ENCODE measurements around the gene PKD2L1.

PKD2L1 gene

GRCh38 chr10:100265821-100266485 lies 64.1 kb downstream of the PKD2L1 start:
- DNase-seq (ENCODE audit: insufficient read length, low spot score) (no peak), FAIRE-seq (no peak)
- TF ChIP-seq POLR2A (IDR thresholded peaks at IDR 0.05; ENCODE audit: low read depth, low read length) (no peak), TAF1 (IDR thresholded peaks at IDR 0.05; ENCODE audit: low read depth, low read length) (no peak), POU2F2 (IDR thresholded peaks at IDR 0.05; ENCODE audit: low read depth, low read length) (no peak), POLR2AphosphoS5 (IDR thresholded peaks at IDR 0.05; ENCODE audit: low read depth, low read length) (no peak), SPI1 (IDR thresholded peaks at IDR 0.05; ENCODE audit: low read depth, low read length) (no peak), PAX5 (IDR thresholded peaks at IDR 0.05; ENCODE audit: insufficient read depth, low read length, severe bottlenecking) (no peak)

GRCh38 chr10:100254191-100254590 lies 75.8 kb downstream of the PKD2L1 start:
- no peak for TF ChIP-seq POLR2A (IDR thresholded peaks at IDR 0.05; ENCODE audit: low read depth, low read length)
- no peak for DNase-seq (ENCODE audit: insufficient read length, low spot score)
- FAIRE-seq = no peak

DNA sequence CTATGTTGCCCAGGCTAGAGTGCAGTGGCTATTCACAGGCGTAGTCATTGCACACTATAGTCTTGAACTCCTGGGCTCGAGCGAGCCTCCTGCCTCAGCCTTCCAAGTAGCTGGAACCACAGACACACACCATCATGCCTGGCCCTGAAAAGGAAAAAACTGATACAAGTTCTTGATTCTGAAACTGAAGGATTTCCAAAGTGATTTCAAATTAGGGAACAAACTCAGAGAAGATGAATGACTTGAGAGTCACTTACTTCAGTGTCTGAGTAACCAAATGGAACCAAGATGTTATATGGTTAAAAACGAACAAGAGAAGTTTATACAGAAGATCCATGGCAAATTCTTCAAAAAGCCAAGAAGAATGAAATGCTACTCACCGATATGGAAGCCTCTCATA lies 77.0 kb downstream of the PKD2L1 start:
- FAIRE-seq (no peak), DNase-seq (ENCODE audit: insufficient read length, low spot score) (no peak)
- TF ChIP-seq TAF1 (IDR thresholded peaks at IDR 0.05; ENCODE audit: low read depth, low read length) = no peak
- TF ChIP-seq POU2F2 (IDR thresholded peaks at IDR 0.05; ENCODE audit: low read depth, low read length) = no peak
- no peak for TF ChIP-seq PAX5 (IDR thresholded peaks at IDR 0.05; ENCODE audit: insufficient read depth, low read length, severe bottlenecking)
- TF ChIP-seq SPI1 (IDR thresholded peaks at IDR 0.05; ENCODE audit: low read depth, low read length) = no peak
- TF ChIP-seq POLR2A (IDR thresholded peaks at IDR 0.05; ENCODE audit: low read depth, low read length) = no peak
- TF ChIP-seq POLR2AphosphoS5 (IDR thresholded peaks at IDR 0.05; ENCODE audit: low read depth, low read length) = no peak

- TF ChIP-seq POLR2AphosphoS5 (IDR thresholded peaks at IDR 0.05; ENCODE audit: low read depth, low read length) (no peak), TAF1 (IDR thresholded peaks at IDR 0.05; ENCODE audit: low read depth, low read length) (no peak), POLR2A (IDR thresholded peaks at IDR 0.05; ENCODE audit: low read depth, low read length) (no peak), SPI1 (IDR thresholded peaks at IDR 0.05; ENCODE audit: low read depth, low read length) (no peak), PAX5 (IDR thresholded peaks at IDR 0.05; ENCODE audit: insufficient read depth, low read length, severe bottlenecking) (no peak), POU2F2 (IDR thresholded peaks at IDR 0.05; ENCODE audit: low read depth, low read length) (no peak)
- DNase-seq (ENCODE audit: insufficient read length, low spot score) (no peak), FAIRE-seq (no peak)
Measured at GRCh38 chr10:100248820-100249219, 81.2 kb downstream of the PKD2L1 start.

- FAIRE-seq (no peak), DNase-seq (ENCODE audit: insufficient read length, low spot score) (no peak)
- no peak for TF ChIP-seq POLR2A (IDR thresholded peaks at IDR 0.05; ENCODE audit: low read depth, low read length)
- no peak for TF ChIP-seq POLR2AphosphoS5 (IDR thresholded peaks at IDR 0.05; ENCODE audit: low read depth, low read length)
- TF ChIP-seq POU2F2 (IDR thresholded peaks at IDR 0.05; ENCODE audit: low read depth, low read length) = no peak
- TF ChIP-seq TAF1 (IDR thresholded peaks at IDR 0.05; ENCODE audit: low read depth, low read length) = no peak
- TF ChIP-seq SPI1 (IDR thresholded peaks at IDR 0.05; ENCODE audit: low read depth, low read length) = no peak
- TF ChIP-seq PAX5 (IDR thresholded peaks at IDR 0.05; ENCODE audit: insufficient read depth, low read length, severe bottlenecking) = no peak
Measured at GRCh38 chr10:100245484-100246220, 84.4 kb downstream of the PKD2L1 start.

- no peak for DNase-seq (ENCODE audit: insufficient read length, low spot score)
- no peak for TF ChIP-seq POLR2AphosphoS5 (IDR thresholded peaks at IDR 0.05; ENCODE audit: low read depth, low read length)
- TF ChIP-seq SPI1 (IDR thresholded peaks at IDR 0.05; ENCODE audit: low read depth, low read length) = no peak
- TF ChIP-seq POLR2A (IDR thresholded peaks at IDR 0.05; ENCODE audit: low read depth, low read length) = no peak
- TF ChIP-seq TAF1 (IDR thresholded peaks at IDR 0.05; ENCODE audit: low read depth, low read length) = no peak
- no peak for TF ChIP-seq POU2F2 (IDR thresholded peaks at IDR 0.05; ENCODE audit: low read depth, low read length)
- no peak for TF ChIP-seq PAX5 (IDR thresholded peaks at IDR 0.05; ENCODE audit: insufficient read depth, low read length, severe bottlenecking)
- FAIRE-seq = no peak
Measured at GRCh38 chr10:100239851-100240250, 90.2 kb downstream of the PKD2L1 start.

DNA sequence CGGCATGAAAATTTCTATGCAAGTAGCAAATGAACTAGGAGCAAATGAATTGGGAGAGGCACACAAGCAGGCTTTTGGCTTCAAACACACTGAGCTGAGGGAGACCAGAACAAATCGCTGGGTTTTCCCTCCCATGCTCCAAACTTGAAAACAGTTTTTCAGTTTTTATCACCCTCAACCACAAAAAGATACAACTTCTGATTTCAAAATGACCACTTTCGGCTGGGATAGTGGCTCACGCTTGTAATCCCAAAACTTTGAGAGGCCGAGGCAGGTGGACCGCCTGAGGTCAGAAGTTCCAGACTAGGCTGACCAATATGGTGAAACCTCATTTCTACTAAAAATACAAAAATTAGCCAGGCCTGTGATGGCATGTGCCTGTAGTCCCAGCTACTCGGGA lies 91.6 kb downstream of the PKD2L1 start:
- no peak for TF ChIP-seq TAF1 (IDR thresholded peaks at IDR 0.05; ENCODE audit: low read depth, low read length)
- TF ChIP-seq PAX5 (IDR thresholded peaks at IDR 0.05; ENCODE audit: insufficient read depth, low read length, severe bottlenecking) = no peak
- DNase-seq (ENCODE audit: insufficient read length, low spot score) = no peak
- FAIRE-seq = no peak
